ENCODE results near the gene SAP130.
"Not testable (repeated sequence)": the region's sequence is repeated elsewhere in the genome, so short reads cannot be mapped to it uniquely, and the experiment has no call there.

The SAP130 gene

DNA sequence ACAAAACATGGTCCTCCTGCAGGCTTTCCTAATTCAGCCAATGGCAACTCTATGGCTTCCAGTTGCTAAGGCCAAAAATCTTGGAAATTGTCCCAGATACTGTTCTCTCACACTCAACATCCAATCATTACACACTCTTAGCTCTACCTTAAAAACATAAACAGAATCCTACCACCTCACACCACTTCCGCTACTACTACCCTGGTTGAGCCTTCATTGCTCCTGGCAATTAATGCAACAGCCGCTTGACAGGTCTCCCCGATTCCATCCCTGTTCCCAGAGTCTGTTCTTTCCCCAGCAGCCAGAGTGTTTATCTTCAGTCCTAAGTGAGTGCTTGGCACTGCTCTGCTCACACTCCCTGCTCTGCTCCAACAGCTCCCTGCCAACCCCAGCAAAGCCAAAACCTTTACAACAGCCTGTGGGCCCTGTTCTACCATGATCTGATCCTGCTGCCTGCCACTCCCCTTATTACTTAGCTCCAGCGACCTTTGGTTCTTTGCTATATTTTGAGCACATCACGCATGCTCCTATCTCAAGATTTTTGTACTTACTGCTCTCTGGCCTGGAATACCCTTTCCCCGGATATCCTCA lies 74.6 kb downstream of the SAP130 start:
- no peak for DNase-seq (ENCODE audit: low read depth)

DNA sequence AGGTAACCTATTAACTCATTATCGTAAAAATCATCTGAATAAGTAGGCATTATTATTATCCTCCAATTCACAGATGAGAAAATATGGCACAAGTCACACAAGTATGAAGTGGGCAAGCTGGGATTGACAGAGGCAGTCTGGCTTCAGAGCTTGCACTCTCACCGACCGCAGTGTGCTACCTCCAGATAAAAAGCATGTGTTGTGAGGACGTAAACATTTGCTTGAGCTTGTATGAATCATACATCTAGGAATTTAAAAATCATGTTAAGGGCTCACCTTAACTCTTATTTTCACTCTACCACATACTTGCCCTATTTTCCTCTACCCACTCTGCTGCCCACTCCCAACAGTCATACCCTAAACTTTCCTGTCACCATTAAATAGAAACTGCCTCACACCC lies 76.8 kb downstream of the SAP130 start:
- DNase-seq (ENCODE audit: low read depth): no peak

DNA sequence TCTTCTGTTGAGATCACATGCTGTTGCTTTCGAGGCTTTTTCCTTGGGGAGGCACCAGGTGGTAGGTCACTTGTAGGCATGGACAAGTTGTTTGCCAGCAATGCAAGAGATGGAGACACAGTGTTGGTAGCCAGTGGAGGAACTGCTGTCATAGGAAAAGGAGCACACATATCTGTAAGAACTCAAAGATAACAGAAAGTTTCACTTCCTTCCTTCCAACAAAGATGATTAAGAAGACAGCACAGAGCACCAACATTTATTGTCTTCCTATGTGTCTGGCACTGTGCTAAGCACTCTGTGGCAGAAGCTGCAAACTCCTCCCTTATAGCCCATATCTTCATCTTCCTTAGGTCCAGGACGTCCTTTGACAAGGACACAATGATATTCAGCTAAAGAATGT lies 77.6 kb downstream of the SAP130 start:
- DNase-seq (ENCODE audit: low read depth): no peak

- DNase-seq (ENCODE audit: low read depth): no peak
Measured at GRCh38 chr2:127945281-127945680, 82.6 kb downstream of the SAP130 start.

GRCh38 chr2:127943186-127943585 lies 84.7 kb downstream of the SAP130 start:
- DNase-seq (ENCODE audit: low read depth): no peak

DNA sequence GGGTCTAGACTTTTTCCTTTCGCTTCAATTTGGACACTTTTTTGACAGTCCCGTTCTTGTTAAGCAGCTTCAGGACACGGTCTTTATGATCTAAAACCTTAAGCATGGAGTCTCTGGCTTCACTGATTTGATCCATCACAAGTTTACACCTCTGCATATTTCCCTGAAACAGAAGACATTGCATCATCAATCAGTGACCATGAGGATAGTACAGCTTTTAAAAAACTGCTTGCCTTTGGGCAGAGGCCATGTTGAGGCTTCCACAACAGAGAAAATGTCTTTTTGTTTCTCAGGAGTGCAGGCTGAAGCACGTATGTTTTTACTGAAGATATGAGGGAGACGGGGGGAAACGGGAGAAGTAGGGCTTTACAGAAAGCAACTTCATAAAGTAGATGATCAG lies 85.9 kb downstream of the SAP130 start:
- no peak for DNase-seq (ENCODE audit: low read depth)

- DNase-seq (ENCODE audit: low read depth): no peak
Measured at GRCh38 chr2:127941461-127941860, 86.4 kb downstream of the SAP130 start.

DNA sequence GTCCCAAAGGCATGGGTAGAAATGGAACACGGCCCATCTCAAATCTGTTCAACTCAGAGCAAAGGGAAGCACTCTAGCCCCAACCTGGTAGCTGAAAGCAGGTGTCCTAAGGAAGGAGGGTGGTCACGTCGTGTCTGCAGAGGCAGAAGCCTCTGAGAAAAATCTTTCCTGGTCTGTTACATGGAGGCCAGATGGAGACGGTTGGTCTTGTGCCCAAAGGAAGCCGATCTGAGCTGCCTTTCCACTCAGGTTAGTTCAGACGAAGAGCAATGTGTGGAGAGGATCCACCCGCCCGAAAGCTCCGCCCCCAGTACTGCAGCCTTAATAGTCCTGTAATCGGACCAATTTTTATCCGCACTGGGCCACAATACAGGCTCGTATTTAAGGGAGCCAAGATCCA lies 87.2 kb downstream of the SAP130 start:
- no peak for DNase-seq (ENCODE audit: low read depth)

DNA sequence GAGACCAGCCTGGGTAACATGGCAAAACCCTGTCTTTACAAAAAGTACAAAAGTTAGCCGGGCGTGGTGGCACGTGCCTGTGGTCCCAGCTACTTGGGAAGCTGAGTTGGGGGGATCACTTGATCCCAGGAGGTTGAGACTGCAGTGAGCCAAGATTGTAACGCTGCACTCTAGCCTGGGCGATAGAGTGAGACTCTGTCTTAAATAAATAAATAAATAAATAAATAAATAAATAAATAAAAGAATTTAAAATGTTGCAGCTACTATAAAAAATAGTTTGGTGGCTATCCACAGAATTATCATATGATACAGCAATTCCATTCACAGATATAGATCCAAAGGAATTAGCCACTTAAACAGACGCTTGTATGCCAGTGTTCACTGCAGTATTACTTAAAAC lies 92.5 kb downstream of the SAP130 start:
- no peak for DNase-seq (ENCODE audit: low read depth)

GRCh38 chr2:127932199-127932876 lies 95.5 kb downstream of the SAP130 start:
- DNase-seq (ENCODE audit: low read depth): no peak

- DNase-seq (ENCODE audit: low read depth): no peak
Measured at GRCh38 chr2:127929449-127929848, 98.4 kb downstream of the SAP130 start.

DNA sequence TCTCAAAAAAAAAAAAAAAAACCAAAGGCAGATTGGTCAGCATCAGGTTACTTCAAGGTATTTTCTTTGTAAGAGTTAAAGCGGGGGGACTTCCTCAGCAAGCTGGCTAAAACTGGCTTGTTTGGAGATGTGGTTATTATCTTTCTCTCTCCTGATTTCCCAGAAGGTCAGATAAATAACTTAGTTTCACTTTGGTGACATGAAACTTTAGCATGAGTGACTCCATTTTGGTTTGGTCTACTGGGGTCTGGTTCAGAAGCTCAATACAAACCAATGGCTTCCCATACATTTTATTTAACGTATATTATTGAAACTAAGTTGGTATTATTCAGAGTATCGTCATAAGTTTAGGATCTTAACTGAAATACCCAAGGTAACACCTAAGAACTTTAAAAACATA lies 100.5 kb downstream of the SAP130 start:
- no peak for DNase-seq (ENCODE audit: low read depth)

DNA sequence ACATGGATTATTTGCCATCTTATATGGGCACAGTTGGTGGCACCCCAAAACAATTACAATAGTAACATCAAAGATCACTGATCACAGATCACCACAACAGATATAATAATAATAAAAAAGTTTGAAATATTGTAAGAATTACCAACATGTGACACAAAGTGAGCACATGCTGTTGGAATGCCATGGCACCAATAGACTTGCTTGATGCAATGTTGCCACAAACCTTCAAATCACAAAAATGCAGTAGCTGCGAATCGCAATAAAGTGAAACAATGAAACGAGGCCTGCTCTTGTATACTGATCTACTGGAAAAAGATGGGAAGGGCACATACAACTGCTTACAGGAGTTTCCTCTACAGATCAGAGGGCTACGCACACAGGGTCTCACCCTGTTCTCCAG lies 109.9 kb downstream of the SAP130 start:
- no peak for DNase-seq (ENCODE audit: low read depth)

GRCh38 chr2:127913808-127914457 lies 113.9 kb downstream of the SAP130 start:
- DNase-seq (ENCODE audit: low read depth): no peak

GRCh38 chr2:127911737-127912136 lies 116.1 kb downstream of the SAP130 start:
- DNase-seq (ENCODE audit: low read depth): no peak

DNA sequence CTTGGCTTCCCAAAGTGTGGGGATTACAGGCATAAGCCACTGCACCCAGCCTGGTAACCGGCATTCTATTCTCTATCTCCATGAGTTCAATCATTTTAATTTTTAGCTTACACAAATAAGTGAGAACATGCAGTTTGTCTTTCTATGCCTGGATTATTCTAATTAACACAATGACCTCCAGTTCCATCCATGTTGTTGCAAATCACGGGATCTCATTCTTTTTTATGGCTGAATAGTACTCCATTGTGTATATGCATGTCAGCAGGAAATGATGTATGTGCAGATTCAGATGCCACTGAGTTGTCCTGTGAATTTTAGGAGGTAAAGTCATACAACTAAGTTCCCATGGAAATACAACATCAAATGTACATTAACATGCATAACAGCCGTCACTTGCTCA lies 117.4 kb downstream of the SAP130 start:
- no peak for DNase-seq (ENCODE audit: low read depth)

GRCh38 chr2:127909019-127909418 lies 118.8 kb downstream of the SAP130 start:
- DNase-seq (ENCODE audit: low read depth): no peak

- not testable (repeated sequence) for DNase-seq (ENCODE audit: low read depth)
Measured at GRCh38 chr2:127907733-127908400, 120.0 kb downstream of the SAP130 start.

DNA sequence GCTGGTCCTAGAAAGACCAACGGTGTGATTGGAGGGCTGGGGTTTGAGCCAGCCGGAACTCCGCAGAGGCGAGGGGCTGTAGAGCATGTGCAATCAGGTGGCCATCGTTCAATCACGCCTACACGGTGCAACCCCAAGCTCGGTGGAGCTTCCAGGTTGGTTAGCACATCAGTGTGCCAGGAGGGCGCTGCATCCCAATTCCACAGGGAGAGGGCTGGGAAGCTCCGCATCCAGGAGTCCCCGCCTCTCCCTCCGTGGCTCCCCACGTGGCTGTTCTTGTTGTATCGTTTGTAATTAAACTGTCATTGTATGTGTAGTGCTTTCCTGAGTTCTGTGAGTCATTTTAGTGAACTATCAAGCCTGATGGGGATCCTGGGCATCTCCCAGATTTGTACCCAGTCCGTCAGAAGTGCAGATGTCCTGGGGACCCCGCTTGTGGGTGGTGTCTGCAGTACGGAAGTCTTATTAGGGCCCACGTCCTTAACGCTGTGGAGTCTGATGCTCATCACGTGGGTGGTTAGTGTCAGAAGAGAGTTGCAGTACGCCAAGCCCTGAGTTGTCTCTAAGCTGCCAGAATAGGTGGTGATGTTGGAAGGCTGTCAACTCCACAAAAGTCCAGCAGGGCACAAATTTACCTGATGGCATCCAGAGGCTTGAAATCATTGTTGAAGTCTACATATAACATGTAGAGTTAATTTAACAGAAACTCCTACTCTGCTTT lies 121.5 kb downstream of the SAP130 start:
- no peak for DNase-seq (ENCODE audit: low read depth)

DNA sequence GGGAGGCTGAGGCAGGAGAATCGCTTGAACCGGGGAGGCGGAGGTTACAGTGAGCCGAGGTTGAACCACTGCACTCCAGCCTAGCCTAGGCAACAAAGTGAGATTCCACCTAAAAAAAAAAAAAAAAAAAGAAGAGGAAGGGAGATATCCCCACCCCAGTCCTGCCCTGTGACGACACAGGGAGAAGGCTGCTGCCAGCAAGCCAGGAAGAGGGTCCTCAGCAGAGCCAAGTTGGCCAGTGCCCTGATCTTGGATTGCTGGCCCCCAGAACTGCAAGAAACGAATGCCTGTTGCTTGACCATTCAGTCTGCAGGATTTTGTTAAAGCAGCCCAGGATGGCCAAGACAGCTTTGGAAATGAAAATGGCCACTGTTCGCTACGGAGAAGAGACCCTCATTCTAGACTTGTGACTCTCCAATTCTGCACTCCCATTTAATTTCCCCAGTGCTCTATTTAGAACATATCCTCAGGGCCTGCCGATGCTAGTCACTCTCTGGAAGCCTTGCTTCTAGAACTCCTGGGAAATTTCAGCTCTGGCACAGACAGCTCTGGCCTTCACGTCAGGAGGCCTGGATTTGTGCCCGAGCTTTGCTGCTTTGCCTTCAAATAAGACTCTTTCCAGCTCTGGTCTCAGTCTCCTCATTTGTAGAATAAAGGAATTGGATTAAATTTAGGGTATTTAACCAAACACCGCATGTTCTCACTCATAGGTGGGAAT lies 126.4 kb downstream of the SAP130 start:
- no peak for DNase-seq (ENCODE audit: low read depth)

- no peak for DNase-seq (ENCODE audit: low read depth)
Measured at GRCh38 chr2:127897531-127898211, 130.2 kb downstream of the SAP130 start.

Measured in activated T-helper 1 cell treated with Interleukin-2 at 50 U/mL for 16 hours (primary cell).